HG02943 (cell line): ENCODE results near the gene RBM5.

ENCODE experiments used
- ATAC-seq: cut with Tn5 transposase; IDR thresholded peaks from one replicate; pipeline ENCODE4 v1.9.1; 2021; ENCODE audit warnings: mild to moderate bottlenecking, low read depth, moderate library complexity; ENCODE audit not compliant: unreplicated experiment

Gene RBM5

DNA sequence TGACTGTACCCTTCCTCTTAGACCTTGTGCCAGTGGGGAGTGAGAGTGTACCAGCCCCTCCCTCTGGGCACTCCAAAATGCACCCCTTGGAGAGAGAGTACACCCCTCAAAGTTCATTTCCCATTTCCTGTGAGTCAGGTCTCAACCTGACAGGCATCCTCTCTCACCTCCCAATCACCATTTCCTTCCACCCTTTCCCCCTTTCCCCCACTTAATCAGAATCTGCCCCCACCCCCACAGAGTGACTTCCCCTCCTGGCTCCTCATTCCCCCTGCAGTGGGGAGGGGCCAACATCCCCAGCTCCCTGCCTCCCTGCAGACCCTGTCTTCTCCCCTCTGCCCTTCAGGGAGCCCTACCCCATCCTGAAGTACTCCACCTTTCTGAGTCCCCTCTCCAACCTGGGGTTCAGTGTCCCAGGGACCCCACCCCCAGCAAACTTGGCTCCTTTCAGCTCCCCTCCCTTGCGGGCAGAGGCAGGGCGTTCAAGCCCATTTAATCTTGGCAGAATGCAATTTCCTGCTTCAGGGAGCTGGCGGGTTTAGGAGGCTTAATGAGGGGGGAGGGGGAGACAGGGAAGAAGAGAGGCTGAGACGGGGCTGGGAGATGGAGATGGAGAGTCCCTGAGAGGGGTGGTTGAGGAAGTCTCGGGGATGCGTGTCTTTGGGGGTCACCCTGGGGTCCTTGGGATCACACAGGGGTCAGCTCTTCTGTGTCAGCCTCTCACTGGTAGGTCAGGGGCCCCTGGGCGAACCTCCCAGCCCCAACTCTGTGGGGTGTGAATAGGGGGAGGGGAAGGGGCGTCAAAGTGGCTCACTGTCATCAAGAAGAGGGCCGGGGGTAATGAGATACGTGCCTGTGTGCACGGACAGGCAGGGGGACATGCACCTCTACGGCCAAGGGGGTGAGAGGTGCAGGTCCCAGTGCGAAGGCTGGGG, 49.8 kb downstream of the RBM5 start:
- no peak for ATAC-seq

DNA sequence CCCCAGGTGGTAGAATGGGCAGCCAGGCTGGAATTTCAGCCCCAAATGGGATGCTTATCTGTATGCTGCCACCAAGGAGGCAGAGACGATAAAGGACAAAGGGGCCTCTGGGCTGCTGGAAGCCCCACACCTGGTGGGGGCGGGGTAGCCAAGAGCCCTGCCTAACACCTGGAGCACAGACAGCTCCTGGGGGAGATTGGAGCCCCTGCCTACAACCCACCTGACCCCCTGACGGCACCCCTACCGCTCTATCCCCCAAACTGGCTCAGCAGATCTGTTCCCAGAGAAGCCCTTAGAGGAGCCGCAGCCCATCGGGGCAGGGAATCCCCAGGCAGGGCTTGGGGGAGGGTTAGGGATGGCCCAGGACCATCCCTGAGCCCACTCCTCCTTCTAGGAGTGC, 50.6 kb downstream of the RBM5 start:
- ATAC-seq, result no peak

DNA sequence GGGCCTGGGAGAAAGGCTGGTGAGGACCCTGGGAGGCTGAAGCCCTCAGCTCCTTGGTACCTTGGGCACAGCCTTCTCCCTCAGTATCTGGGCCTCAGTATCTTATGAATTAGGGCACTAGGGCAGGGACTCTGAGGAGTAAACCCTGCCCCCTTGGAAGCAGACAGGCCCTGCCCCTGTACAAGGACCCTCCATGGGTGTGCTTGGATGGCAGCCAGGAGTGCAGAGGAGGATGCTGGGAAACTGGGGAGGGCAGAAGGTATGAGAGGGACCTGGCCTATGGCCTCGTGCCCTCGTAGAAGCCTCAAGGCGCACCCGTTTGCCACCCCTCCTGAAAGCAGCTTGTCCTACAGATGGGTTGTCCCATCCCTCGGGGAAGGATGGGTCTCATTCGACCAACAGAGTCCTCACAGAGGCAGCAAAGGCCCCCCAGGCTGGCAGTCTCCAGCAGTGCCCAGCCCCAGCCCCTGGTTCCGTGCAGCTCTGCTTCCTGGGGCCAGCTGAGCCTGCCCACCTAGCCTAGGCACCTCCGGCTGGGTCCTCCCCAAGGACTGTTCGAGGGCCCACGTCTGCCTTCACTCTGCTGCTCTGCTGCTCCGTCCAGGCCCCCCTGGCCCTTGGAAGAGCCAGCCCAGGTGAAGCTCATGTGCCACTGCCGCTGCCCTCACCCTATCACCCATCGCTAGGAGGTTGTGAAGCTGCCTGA, 51.2 kb downstream of the RBM5 start:
- no peak for ATAC-seq

DNA sequence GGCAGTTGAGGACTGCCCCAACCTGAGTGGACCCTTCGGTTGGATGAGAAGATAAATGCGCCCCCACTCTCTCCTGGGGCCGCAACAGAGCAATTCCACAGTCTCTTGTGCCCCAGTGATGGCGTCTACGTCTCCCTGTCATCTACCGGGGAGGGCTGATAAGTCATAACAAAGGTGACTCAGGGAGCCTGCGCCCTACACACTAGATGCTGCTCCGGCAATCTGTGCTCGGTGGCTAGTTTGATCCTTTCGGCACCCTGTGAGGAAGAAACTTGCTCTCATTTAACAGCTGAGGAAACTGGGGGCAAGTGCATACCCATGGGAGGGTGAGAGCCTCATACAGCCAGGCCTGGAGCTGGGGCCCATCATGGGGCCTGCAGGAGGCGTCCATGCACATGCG, 52.3 kb downstream of the RBM5 start:
- ATAC-seq, result no peak

DNA sequence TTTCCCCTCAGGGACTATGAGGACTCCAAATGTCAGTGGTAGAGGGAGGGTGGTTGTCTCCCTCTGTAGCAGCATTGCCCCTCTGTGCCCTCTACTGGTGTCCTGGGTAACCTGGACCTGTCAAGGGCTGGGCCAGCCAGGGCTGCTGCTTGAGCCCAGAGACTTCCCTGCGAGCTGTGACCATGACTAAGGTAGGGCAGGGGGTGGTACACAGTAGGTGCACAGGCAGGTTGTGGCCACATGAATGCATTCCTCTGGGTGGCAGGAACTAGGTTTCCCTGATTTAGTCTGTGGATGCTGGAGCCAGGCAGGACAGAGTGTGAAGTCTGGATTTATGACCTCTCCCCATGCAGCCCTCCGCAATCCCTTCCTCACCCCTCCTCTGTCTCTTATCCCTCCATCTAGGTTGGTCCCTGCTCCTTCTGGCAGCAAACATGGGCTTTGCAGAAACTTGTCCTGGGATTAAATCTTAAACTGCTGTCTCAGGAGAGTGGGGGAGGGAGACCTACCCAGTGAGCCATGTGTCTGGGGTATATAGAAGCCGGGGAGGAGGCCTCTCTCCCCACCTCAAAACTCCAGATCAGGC, 57.7 kb downstream of the RBM5 start:
- ATAC-seq, result no peak

DNA sequence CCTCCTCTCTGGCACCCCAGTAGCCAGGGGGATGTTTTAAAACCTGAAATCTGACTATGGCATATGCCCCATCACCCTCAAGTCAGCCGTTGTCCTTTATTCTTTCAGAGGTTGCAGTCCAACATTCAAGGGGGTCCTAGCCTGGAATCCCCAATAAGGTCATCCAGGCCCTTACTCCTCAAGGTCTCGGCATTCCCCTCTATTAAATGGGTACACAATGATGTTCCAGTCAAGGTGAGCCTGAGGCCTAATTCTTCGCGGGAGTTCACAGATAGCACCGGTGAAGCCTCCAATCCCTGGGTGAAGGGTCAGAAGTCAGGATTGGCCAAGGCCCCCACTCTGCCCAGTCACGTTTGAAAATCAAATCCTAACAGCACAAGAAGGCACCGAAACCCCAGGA, 58.3 kb downstream of the RBM5 start:
- no peak for ATAC-seq

DNA sequence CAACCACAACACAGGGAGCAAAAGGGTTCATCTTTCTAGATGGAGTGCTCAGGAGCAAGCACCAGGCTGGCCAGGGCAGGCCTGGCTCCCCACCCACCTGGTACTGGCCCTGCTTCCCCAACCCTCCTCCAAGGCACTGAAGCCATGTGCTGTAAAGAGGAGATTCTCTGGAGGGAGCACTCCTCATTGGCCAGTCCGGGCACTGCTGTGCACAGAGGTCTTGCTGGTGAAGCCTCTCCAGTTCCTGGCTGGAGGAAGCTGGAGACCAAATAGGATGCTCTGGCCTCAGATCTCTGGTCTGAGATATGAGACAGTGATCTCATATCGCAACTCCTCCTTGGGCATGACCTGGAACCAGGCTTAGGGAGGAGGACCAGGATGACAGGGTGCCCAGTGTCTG, 58.7 kb downstream of the RBM5 start:
- ATAC-seq, result no peak

DNA sequence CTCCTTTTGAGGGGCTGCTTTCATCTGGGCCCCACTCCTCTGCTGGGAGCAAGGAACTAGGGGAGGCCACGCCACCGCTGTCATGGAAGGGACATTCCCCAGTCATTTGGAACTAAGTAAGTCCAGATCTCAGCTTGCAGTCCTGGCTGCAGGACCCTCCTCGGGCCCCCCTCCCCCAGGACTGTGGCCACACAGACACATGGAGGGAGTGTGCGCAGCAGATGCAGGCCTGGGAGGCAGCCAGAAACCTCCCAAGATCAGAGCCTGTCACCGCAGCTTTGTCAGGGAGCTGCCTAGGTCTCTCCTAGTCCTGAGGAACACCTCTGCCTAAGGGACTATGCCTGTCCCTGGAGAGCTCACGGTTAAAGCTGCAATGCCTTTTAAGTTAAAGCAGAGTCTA, 59.1 kb downstream of the RBM5 start:
- no peak for ATAC-seq

DNA sequence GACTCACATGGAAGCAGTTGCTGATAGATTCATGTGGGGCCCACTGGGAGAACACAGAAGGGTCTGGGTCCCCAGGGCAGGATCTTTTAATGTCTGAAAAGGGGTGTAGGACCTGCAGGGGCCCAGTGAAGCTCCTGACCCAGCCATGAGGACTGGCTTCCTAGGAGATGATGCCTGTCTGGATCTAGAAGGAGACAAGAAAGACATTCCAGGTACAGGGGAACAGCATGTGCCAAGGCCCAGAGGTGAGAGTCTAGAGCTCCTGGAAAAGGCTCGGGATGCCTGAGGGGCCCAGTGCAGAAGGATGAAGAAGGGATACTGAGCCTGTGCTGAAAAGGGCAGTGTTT, 61.7 kb downstream of the RBM5 start:
- no peak for ATAC-seq

DNA sequence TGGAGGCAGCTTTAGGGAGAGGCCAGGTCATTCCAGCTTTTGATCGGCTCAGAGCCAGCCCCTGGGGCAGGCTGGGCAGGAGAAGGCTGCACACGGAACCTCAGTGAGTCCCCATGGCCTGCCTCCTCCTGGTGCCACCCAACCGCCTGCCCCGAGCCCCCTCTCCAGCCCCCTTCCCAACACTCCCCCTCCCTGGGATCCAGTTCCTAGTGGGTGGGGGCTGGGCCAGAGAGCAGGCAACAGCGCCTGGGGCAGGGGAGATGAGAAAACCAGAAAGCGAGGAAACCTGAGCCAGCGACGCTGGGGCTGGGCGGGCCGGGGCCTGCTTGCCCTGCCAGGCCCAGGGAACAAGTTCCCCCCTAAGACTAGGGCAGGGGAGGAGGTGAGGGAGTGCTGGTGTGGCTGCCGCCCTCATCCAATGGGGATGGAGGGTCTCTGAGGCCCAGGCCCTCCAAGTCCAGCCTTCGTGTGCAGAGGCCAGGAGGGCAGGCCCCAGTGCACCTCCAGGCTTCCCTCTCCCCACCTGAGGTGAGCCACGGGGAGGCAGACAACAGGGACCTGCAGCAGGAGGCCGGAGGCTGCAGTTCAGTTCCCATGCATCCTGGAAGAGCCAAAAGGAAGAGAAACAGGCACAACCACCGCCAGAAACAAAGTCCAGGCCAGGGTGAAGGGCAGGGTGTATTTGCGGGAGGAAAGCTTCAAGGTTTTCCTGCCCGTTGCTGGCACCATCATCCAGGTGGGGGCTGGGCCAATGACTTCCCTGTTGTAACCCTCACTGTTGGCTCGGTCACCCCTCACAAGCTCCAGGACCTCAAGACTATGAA, 62.4 kb downstream of the RBM5 start:
- no peak for ATAC-seq

DNA sequence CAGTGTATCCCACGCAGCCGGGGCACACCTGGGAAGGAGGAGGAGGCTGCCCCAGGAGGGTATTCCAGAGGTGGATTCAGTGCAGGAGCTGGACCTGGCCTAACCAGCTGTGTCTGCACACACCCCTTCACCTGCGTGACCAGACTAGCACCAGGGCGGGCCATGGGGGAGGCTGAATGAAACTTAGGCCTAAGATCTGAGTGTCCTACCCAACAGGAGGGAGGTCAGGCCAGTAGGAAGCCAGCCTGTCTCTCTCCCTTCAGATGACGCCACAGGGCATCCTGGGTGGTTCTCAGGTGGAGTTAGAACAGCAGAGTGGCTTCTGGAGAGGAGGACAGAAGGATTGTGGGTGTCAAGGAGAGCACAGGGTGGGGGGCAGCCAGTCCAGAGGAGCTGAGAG, 63.0 kb downstream of the RBM5 start:
- no peak for ATAC-seq

DNA sequence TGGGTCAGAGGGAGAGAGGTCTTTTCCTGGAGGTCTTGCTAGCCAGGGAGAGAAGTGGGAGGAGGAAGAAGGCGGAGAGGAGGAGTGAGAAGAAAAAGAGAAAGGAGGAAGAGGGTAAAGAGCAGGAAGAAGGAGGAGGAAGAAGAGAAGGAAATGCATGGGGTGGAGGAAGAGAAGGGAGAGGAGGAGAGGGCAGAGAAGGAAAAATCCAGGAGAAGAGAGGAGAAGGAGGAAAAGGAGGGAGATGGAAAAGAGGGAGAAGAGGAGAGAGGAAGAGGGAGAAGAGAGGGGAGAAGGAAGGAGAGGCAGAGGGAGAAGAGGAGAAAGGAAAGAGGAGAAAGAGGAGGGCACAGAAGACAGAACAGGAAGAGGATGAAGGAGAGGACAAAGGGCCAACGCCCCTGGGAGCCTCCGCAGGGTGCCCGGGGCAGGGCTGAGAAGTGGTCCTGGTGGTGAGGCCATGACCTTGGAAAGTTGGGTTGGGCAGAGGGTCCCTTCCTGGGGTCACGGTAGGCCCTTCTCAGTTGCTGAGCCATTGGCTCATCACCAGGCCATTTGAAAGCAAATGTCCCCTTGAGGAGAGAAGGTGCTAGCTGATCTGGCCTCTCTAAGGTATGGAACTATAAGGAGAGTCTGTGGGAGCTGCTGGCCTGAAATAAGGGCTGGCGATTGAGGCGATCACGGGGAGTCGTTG, 65.2 kb downstream of the RBM5 start:
- no peak for ATAC-seq

DNA sequence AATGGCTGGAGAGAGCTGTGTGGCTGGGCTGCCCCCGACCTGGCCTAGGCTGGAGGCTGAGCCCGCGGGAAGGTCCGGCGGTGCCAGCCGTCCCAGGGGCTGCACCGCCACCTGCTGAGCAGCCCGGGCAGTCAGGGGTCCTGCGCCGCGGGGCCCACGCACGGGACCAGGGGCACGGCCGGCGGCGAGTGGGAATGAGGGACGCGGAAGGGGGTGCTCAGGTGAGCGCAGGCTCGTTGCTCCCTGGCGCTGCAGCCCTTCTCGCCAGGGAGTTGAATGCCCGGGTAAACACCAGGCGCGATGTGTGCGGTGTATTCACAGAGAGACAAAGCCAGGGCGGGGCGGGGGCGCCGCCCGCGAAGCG, 65.7 kb downstream of the RBM5 start:
- ATAC-seq, result no peak

DNA sequence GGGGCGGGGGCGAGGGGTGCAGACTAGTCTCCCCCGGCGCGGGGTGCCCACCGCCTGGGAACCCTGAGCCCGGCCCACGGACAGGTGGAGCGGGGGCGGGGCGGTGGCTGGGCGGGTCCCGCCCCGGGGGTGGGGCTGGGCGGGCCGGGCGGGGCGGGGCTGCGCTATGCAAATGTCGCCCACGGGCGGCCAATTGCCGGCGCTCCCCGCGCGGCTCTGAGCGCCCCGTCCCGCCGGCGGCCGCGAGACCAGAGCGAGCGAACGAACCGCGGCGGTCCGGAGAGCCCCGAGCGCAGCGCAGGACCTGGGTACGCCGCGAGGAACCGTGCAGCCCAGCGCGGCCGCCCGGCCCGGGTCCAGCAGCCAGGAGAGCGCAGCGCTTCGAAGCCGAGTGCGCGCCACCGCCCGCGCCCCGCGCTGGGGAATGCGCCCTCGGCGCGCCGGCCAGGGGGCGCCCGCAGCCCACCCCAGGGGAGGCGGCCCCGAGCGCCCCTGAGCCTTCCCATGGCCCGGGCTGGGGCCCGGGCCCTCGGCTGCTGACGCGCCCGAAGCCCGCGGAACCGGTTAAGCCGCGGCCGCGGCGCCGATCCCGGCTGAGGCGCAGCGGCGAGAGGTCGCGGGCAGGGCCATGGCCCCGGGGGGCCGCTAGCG, 66.2 kb downstream of the RBM5 start, which contains the start of gene SEMA3F:
Gene SEMA3F, plus strand, starts transcription at position 485 of the 651 bp plus-strand sequence. CDS start 4,299 bp downstream, outside the sequence.
- ATAC-seq, result no peak

DNA sequence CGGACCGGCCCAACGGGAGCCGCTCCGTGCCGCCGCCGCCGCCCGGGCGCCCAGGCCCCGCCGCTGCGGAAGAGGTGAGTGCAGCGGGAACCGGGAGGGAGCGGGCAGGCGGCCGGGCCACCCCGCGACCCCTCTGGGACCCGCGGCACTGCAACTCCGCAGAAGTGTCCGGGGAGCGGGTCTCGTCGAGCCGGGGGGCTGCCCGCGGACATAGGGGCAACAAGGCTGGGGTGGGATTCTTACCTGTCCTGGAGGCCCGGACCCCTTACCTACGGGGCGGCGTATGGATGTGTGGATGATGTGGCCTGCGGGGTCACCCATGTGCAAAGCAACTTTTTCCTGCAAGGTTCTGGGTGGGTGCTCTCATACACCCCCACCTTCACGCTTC, 66.8 kb downstream of the RBM5 start:
- ATAC-seq, result no peak

DNA sequence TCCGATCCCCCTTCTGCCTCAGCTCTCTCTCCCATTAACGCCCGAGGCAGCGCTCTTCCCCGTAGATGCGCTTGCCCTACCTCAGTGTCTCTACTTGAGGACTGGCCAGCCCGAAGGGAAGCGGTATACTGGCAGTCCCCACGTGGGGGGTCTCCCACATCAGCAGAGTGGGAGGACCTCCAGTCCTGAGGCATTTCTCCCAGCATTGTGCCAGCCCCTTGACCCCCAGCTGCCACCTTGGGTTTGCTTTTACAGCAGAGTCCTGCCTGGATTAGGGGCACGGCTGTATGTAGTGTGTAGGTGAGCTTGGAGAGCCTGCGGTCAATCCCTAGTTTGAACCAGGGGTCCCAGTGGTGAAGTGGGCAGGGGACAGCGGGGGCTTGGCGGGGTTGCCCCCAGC, 67.2 kb downstream of the RBM5 start:
- ATAC-seq, result no peak

DNA sequence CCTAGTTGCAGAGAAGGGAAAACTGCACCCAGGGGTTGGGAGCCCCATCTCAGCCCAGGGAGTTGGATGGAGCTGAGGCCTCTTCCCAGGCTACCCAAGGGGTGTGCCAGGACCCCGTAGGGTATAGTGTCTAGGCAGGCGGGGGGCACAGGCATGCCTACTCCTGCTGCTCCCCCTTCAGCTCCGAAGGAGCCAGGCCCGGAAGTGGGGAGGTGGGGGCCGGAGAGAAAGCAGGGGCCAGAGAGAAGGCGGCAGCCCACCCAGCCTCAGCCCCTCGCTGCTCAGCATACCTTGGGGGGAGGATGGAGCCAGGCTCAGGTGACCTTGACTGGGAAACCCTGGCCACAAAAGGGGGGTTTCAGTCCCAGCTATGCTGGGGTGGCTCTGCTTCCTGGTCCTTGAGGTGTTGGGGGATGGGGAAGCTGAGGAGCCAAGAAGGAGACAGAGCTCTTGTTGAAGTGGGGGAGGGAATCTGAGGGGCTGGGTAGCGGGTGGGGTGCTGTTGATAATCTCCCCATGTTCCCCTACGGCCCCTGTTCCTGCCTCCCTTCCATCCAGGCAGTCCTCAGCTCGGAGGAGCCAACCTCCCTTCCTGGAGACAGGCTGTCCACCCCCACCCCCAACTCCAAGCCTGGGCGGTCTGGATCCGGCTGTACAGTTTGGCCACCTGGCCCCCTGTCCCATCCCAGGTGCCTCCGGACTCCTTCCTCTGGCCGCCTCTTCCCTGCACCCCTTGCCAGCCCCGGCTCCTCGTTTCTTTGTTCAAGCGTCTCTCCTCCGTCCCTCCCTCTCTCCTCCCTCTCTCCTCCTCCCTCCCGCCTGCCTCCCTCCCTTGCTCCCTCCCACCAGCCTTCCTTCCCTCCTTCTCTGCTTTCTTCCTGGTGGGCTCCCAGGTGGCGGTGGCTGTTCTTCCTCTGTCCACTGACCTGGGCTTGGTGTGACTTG, 68.1 kb downstream of the RBM5 start:
- ATAC-seq, result no peak

DNA sequence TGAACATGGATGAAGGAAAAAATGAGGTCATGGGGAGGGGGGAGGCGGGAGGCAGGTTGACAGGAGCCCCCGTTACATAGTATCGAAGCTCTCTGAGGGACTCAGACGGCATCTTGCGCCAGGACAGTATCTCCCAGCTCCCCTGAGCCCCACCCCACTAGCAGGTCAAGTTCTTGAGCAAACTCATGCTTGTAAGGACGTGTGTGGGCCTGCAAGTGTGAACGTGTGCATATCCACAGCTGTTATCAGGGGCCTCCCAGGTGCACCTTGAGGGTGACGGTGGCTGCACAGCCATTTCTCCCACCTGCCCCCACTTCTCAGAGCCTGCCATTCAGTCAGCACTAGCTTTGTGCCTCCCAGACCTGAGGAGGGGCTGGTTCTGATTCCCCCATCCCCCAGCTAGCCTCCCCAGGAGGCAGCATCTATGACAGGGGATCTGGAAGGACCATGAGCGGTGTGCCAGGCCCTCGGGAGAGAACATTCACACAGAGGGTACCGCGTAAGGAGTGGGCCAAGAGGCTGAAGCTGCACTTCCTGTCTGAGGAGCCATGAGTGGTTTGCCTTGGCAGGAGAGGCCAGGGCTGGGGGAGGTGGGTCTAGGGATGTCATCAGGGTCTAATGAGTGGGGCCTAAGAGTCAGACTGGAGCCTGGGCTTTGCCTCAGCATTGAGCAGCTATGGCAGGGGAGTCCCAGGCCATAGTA, 69.3 kb downstream of the RBM5 start:
- ATAC-seq, result no peak
